ENCODE results near the gene CADM1.

GRCh38 chr11:115198321-115198741 is 305.9 kb downstream of the CADM1 start:
- TF ChIP-seq POLR2AphosphoS5 (IDR thresholded peaks at IDR 0.05) (no peak), POLR2A (IDR thresholded peaks at IDR 0.05; ENCODE audit: low read depth) (no peak)

All from esophagus muscularis mucosa (tissue), 2 donors.